ENCODE data around the gene ACVRL1. TPM values are rescaled to one million over a fixed set of nuclear protein-coding genes. Genes with fewer than 3 reads are reported as not detected.

Gene ACVRL1
- polyA plus RNA-seq, 1 donor, result 44.9 TPM

- no peak for DNase-seq (ENCODE audit: low read depth)
These were observed 8.6 kb downstream of the ACVRL1 start for GRCh38 chr12:51915951-51916350.

- no peak for DNase-seq (ENCODE audit: low read depth)
These were observed 9.8 kb downstream of the ACVRL1 start for GRCh38 chr12:51917041-51917590.

- DNase-seq (ENCODE audit: low read depth), result no peak
These were observed 10.6 kb downstream of the ACVRL1 start for GRCh38 chr12:51917746-51918453.

GRCh38 chr12:51920046-51920445 is 12.7 kb downstream of the ACVRL1 start:
- no peak for DNase-seq (ENCODE audit: low read depth)

- no peak for DNase-seq (ENCODE audit: low read depth)
These were observed 13.9 kb downstream of the ACVRL1 start for GRCh38 chr12:51921017-51921725.

GRCh38 chr12:51922146-51922545 is 14.8 kb downstream of the ACVRL1 start:
- no peak for DNase-seq (ENCODE audit: low read depth)

GRCh38 chr12:51922762-51923505 is 15.6 kb downstream of the ACVRL1 start:
- DNase-seq (ENCODE audit: low read depth), result no peak

GRCh38 chr12:51923506-51924365 is 16.4 kb downstream of the ACVRL1 start:
- DNase-seq (ENCODE audit: low read depth), result no peak

GRCh38 chr12:51924551-51925319 is 17.4 kb downstream of the ACVRL1 start:
- DNase-seq (ENCODE audit: low read depth), result no peak

GRCh38 chr12:51925346-51926063 is 18.2 kb downstream of the ACVRL1 start:
- DNase-seq (ENCODE audit: low read depth), result no peak

- DNase-seq (ENCODE audit: low read depth), result no peak
These were observed 18.8 kb downstream of the ACVRL1 start for GRCh38 chr12:51926064-51926632.

- DNase-seq (ENCODE audit: low read depth), result no peak
These were observed 19.4 kb downstream of the ACVRL1 start for GRCh38 chr12:51926718-51927117.

GRCh38 chr12:51932218-51933076 is 25.1 kb downstream of the ACVRL1 start:
- no peak for DNase-seq (ENCODE audit: low read depth)

GRCh38 chr12:51934080-51934479 is 26.8 kb downstream of the ACVRL1 start:
- DNase-seq (ENCODE audit: low read depth), result no peak

- DNase-seq (ENCODE audit: low read depth), result no peak
These were observed 30.6 kb downstream of the ACVRL1 start for GRCh38 chr12:51937926-51938325.

- no peak for DNase-seq (ENCODE audit: low read depth)
These were observed 31.4 kb downstream of the ACVRL1 start for GRCh38 chr12:51938726-51939125.

- no peak for DNase-seq (ENCODE audit: low read depth)
These were observed 33.8 kb downstream of the ACVRL1 start for GRCh38 chr12:51941011-51941581.

- no peak for DNase-seq (ENCODE audit: low read depth)
These were observed 34.3 kb downstream of the ACVRL1 start for GRCh38 chr12:51941604-51942003.
